GM12892 (cell line): ENCODE data around the gene UNKL.

Experiments used
- POLR2A ChIP-seq: IDR thresholded peaks from 2 replicates; pipeline ENCODE4 v1.6.1; 2011; ENCODE audit warnings: low read depth, low read length, control low read depth
- POLR2AphosphoS5 ChIP-seq: IDR thresholded peaks from 2 replicates; pipeline ENCODE4 v1.6.1; 2011; ENCODE audit warnings: low read depth, low read length, control low read depth
- TAF1 ChIP-seq: IDR thresholded peaks from 2 replicates; pipeline ENCODE4 v1.6.1; 2011; ENCODE audit warnings: low read depth, mild to moderate bottlenecking, control low read depth, low read length, borderline replicate concordance

GRCh38 chr16:1337486-1337885 is 77.0 kb downstream of the UNKL start:
- TF ChIP-seq POLR2A = no peak
- no peak for TF ChIP-seq POLR2AphosphoS5
- no peak for TF ChIP-seq TAF1
